Measurements from ENCODE around the gene GPR137B.

- TF ChIP-seq KDM1A (IDR thresholded peaks at IDR 0.05; ENCODE audit: borderline replicate concordance, low read length) (no peak), BRCA1 (IDR thresholded peaks at IDR 0.05; ENCODE audit: low read depth, low read length) (no peak)
Observed at GRCh38 chr1:236193184-236193583, 50.8 kb downstream of the GPR137B start.
